ENCODE results near the gene DDX51.

Gene DDX51

GRCh38 chr12:132103542-132104308, 40.4 kb downstream of the DDX51 start:
- TF ChIP-seq TCF12 (IDR thresholded peaks at IDR 0.05; ENCODE audit: low read depth) (no peak), EP300 (IDR thresholded peaks at IDR 0.05; ENCODE audit: borderline replicate concordance) (no peak), ZBTB7A (IDR thresholded peaks at IDR 0.05; ENCODE audit: low read depth) (no peak), YY1 (IDR thresholded peaks at IDR 0.05; ENCODE audit: low read depth) (no peak), USF1 (IDR thresholded peaks at IDR 0.05) (no peak), MAX (IDR thresholded peaks at IDR 0.05) (no peak), CEBPB (IDR thresholded peaks at IDR 0.05) (no peak), TAF1 (IDR thresholded peaks at IDR 0.05; ENCODE audit: low read depth) (no peak), NFIC (IDR thresholded peaks at IDR 0.05) (no peak), CREB1 (IDR thresholded peaks at IDR 0.05; ENCODE audit: low read depth) (no peak), RAD21 (IDR thresholded peaks at IDR 0.05; ENCODE audit: low read depth) (no peak), TEAD4 (IDR thresholded peaks at IDR 0.05) (no peak), EGR1 (IDR thresholded peaks at IDR 0.05) (no peak), FOXM1 (IDR thresholded peaks at IDR 0.05; ENCODE audit: borderline replicate concordance, low read depth) (no peak), REST (IDR thresholded peaks at IDR 0.05; ENCODE audit: low read depth) (no peak)

GRCh38 chr12:132102297-132102696, 41.8 kb downstream of the DDX51 start:
- TF ChIP-seq TAF1 (IDR thresholded peaks at IDR 0.05; ENCODE audit: low read depth) (no peak), NFIC (IDR thresholded peaks at IDR 0.05) (no peak), EGR1 (IDR thresholded peaks at IDR 0.05) (no peak), YY1 (IDR thresholded peaks at IDR 0.05; ENCODE audit: low read depth) (no peak), CREB1 (IDR thresholded peaks at IDR 0.05; ENCODE audit: low read depth) (no peak)

- no peak for TF ChIP-seq CEBPB (IDR thresholded peaks at IDR 0.05)
- no peak for TF ChIP-seq YY1 (IDR thresholded peaks at IDR 0.05; ENCODE audit: low read depth)
- TF ChIP-seq MAX (IDR thresholded peaks at IDR 0.05) = no peak
- no peak for TF ChIP-seq TAF1 (IDR thresholded peaks at IDR 0.05; ENCODE audit: low read depth)
- no peak for TF ChIP-seq EGR1 (IDR thresholded peaks at IDR 0.05)
- TF ChIP-seq REST (IDR thresholded peaks at IDR 0.05; ENCODE audit: low read depth) = no peak
- TF ChIP-seq EP300 (IDR thresholded peaks at IDR 0.05; ENCODE audit: borderline replicate concordance) = no peak
- no peak for TF ChIP-seq CREB1 (IDR thresholded peaks at IDR 0.05; ENCODE audit: low read depth)
- TF ChIP-seq ZBTB7A (IDR thresholded peaks at IDR 0.05; ENCODE audit: low read depth) = no peak
- no peak for TF ChIP-seq FOXM1 (IDR thresholded peaks at IDR 0.05; ENCODE audit: borderline replicate concordance, low read depth)
- no peak for TF ChIP-seq TEAD4 (IDR thresholded peaks at IDR 0.05)
- TF ChIP-seq USF1 (IDR thresholded peaks at IDR 0.05) = no peak
- no peak for TF ChIP-seq RAD21 (IDR thresholded peaks at IDR 0.05; ENCODE audit: low read depth)
- TF ChIP-seq TCF12 (IDR thresholded peaks at IDR 0.05; ENCODE audit: low read depth) = no peak
- no peak for TF ChIP-seq NFIC (IDR thresholded peaks at IDR 0.05)
These were observed 43.6 kb downstream of the DDX51 start for GRCh38 chr12:132100306-132101065.

- TF ChIP-seq YY1 (IDR thresholded peaks at IDR 0.05; ENCODE audit: low read depth) (no peak), ZBTB7A (IDR thresholded peaks at IDR 0.05; ENCODE audit: low read depth) (no peak), FOXM1 (IDR thresholded peaks at IDR 0.05; ENCODE audit: borderline replicate concordance, low read depth) (no peak), RAD21 (IDR thresholded peaks at IDR 0.05; ENCODE audit: low read depth) (no peak), TCF12 (IDR thresholded peaks at IDR 0.05; ENCODE audit: low read depth) (no peak), TAF1 (IDR thresholded peaks at IDR 0.05; ENCODE audit: low read depth) (no peak), USF1 (IDR thresholded peaks at IDR 0.05) (no peak), CEBPB (IDR thresholded peaks at IDR 0.05) (no peak), MAX (IDR thresholded peaks at IDR 0.05) (no peak), TEAD4 (IDR thresholded peaks at IDR 0.05) (no peak), REST (IDR thresholded peaks at IDR 0.05; ENCODE audit: low read depth) (no peak), NFIC (IDR thresholded peaks at IDR 0.05) (no peak), EGR1 (IDR thresholded peaks at IDR 0.05) (no peak), CREB1 (IDR thresholded peaks at IDR 0.05; ENCODE audit: low read depth) (no peak), EP300 (IDR thresholded peaks at IDR 0.05; ENCODE audit: borderline replicate concordance) (no peak)
These were observed 44.4 kb downstream of the DDX51 start for GRCh38 chr12:132099739-132100138.
